Lower lobe of right lung (tissue), 2 donors: ENCODE data around the gene CDK17. TPM values are rescaled to one million over a fixed set of nuclear protein-coding genes. Genes with fewer than 3 reads are reported as not detected.

Source experiments
- ATAC-seq, 2 donors: fragments of 200-7000 bp; cut with Tn5 transposase; one replicate each; pipeline ENCODE4 v1.9.1; 2020 to 2022; ENCODE audit warnings: mild to moderate bottlenecking in 2 of 2, moderate library complexity in 2 of 2
- DNase-seq: peaks from one replicate; pipeline ENCODE4 v3.0.0-alpha.2; 2020
- H3K27ac ChIP-seq: fragments of 200-600 bp; one replicate; pipeline ENCODE4 v1.8.0; 2022
- H3K27me3 ChIP-seq: fragments of 200-600 bp; one replicate; pipeline ENCODE4 v1.8.0; 2022; ENCODE audit warnings: low read depth
- H3K36me3 ChIP-seq: fragments of 200-600 bp; one replicate; pipeline ENCODE4 v1.8.0; 2022; ENCODE audit warnings: mild to moderate bottlenecking
- H3K4me1 ChIP-seq: fragments of 200-600 bp; one replicate; pipeline ENCODE4 v1.8.0; 2022
- H3K4me3 ChIP-seq: fragments of 200-600 bp; one replicate; pipeline ENCODE4 v1.8.0; 2022; ENCODE audit warnings: mild to moderate bottlenecking
- H3K9me3 ChIP-seq: fragments of 200-600 bp; one replicate; pipeline ENCODE4 v1.8.0; 2022
- CTCF ChIP-seq: fragments of 200-600 bp; IDR thresholded peaks from one replicate; pipeline ENCODE4 v1.8.0; 2022; ENCODE audit warnings: antibody characterized with exemption, mild to moderate bottlenecking
- intact Hi-C: fragments of 100-400 bp; cut with DNase I; formaldehyde crosslinking; loops from one replicate; pipeline ENCODE4 v1.11.0; 2022
- long read RNA-seq: library from polyadenylated mRNA; unstranded; transcript quantifications from one replicate; pipeline ENCODE4 v2.0.0, GENCODE V29; 2021
- total RNA-seq: library from RNA; stranded (reverse); fragmentation: NEBNext Ultra II Directional; extraction: Animal tissue kit (Norgen Biotek cat#: 25700); gene quantifications from one replicate; pipeline ENCODE4 v1.2.1, GENCODE V29; 2021
- donor health status: DM: no; HTN: yes; CAD: no; lungs with severe emphysema.

Gene CDK17
- total RNA-seq, result 41.7 TPM
- long read RNA-seq, full-length matches to known transcripts, result 42 of 57 reads
- long read RNA-seq, partial matches to known transcripts, result 5 of 57 reads
- long read RNA-seq, other reads (novel, unspliced or antisense), result 10 of 57 reads

GRCh38 chr12:96399919-96400630, at the start of gene CDK17:
Gene CDK17 (minus strand): TSS chr12:96400439. CDS start chr12:96334836, 65,603 bp downstream.
- TF ChIP-seq CTCF, result peak; percentile 25

GRCh38 chr12:96448300-96448699, 48.1 kb upstream of the CDK17 start:
- Histone ChIP-seq H3K27ac (no peak overlapping the region), H3K4me1 (peaks cover 20% of the 10 kb centered on the region), H3K4me3 (no peak overlapping the region), H3K9me3 (no peaks in the 10 kb centered on the region), H3K27me3 (no peaks in the 10 kb centered on the region), H3K36me3 (no peaks in the 10 kb centered on the region)
- DNase-seq, result no peak
- ATAC-seq, result no peak
- intact Hi-C loops, result no loop called here
- no peak for TF ChIP-seq CTCF

More at GRCh38 chr12:96399919-96400630, at the start of gene CDK17:
- DNase-seq, result peak; percentile 90
- intact Hi-C loops, result no loop called here
- no peaks in the 10 kb centered on the region for H3K27me3 ChIP-seq
- H3K4me3 ChIP-seq, result peak within 1 kb of the TSS; percentile 81
- H3K4me1 ChIP-seq, result peaks cover 41% of the 10 kb centered on the region
- H3K27ac ChIP-seq, result peak within 1 kb of the TSS; percentile 98
- ATAC-seq, result peak; percentile 92 to 95
- no peaks in the 10 kb centered on the region for H3K9me3 ChIP-seq
- H3K36me3 ChIP-seq, result no peaks in the 10 kb centered on the region

- no peak overlapping the region for H3K27ac ChIP-seq
- peaks cover 20% of the 10 kb centered on the region for H3K4me1 ChIP-seq
These were observed 47.0 kb upstream of the CDK17 start for GRCh38 chr12:96447256-96447655.

GRCh38 chr12:96445691-96446583, 45.7 kb upstream of the CDK17 start:
- peak overlapping the region; percentile 63 for H3K27ac ChIP-seq
- H3K9me3 ChIP-seq, result no peaks in the 10 kb centered on the region
- H3K36me3 ChIP-seq, result no peaks in the 10 kb centered on the region
- no peak overlapping the region for H3K4me3 ChIP-seq
- intact Hi-C loops, result no loop called here
- no peak for DNase-seq
- TF ChIP-seq CTCF, result no peak
- peaks cover 20% of the 10 kb centered on the region for H3K4me1 ChIP-seq
- H3K27me3 ChIP-seq, result no peaks in the 10 kb centered on the region
- ATAC-seq, result peak; percentile 87 to 91

More at GRCh38 chr12:96447256-96447655, 47.0 kb upstream of the CDK17 start:
- Histone ChIP-seq H3K9me3 (no peaks in the 10 kb centered on the region), H3K27me3 (no peaks in the 10 kb centered on the region), H3K36me3 (no peaks in the 10 kb centered on the region), H3K4me3 (no peak overlapping the region)
- ATAC-seq (no peak), DNase-seq (no peak)
- intact Hi-C loops, result no loop called here
- no peak for TF ChIP-seq CTCF

- Histone ChIP-seq H3K4me1 (peaks cover 20% of the 10 kb centered on the region), H3K4me3 (no peak overlapping the region), H3K9me3 (no peaks in the 10 kb centered on the region), H3K36me3 (no peaks in the 10 kb centered on the region), H3K27me3 (no peaks in the 10 kb centered on the region), H3K27ac (no peak overlapping the region)
- ATAC-seq, result no peak
- TF ChIP-seq CTCF, result no peak
- intact Hi-C loops, result no loop called here
- DNase-seq, result no peak
These were observed 44.2 kb upstream of the CDK17 start for GRCh38 chr12:96444399-96444798.
